C4-2B (cell line): ENCODE results near the gene TNFRSF21.

ENCODE experiments used
- H3K27ac ChIP-seq: fragments of 450-650 bp; 2 replicates; pipeline ENCODE4 v1.5.1; 2017
- ZFX ChIP-seq: fragments of 450-650 bp; IDR thresholded peaks from 2 replicates; pipeline ENCODE4 v1.6.1; 2017
- TF ChIP-seq, protein P1 (sequence below): fragments of 450-650 bp; conservative IDR thresholded peaks from 2 replicates; pipeline ENCODE4 v1.5.1; 2017; ENCODE audit warnings: mild to moderate bottlenecking

TNFRSF21 gene

DNA sequence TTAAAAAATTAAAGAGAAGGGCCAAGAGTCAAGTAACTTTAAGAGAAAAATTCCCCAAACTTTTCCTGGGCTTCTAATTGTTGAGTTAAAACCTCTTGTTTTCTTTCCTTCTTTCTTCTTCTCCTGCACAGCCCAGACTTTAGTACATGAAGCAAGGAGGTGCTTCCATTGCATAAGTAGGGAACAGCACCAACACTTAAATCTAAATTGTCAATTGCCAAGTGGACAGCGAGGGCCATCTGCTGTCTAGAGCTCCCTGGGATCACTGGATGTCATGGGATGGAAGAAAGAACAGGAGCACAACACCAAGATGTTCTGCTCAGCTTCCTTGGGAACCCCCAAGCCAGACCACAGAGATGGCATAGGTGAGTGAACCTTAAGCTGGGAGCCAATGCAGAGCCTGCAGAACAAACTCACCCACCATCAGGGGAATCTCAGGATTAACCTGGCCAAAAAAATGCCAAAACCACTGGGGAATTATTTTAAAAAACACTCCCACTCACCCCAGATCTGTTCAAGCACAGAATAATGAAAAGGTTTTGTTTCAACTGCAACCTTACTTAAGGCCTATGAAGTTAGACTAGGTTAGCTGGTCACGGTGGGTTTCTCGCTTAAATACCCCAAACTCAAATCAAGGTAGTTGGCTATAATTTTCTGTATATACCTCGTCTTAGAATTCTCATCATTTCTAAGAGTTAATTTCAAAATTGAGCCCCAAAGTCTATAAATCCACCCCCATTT, 67.8 kb downstream of the TNFRSF21 start:
- H3K27ac ChIP-seq = peak overlapping the region; percentile 26; the same call in 1 of the 2 replicates
- TF ChIP-seq, protein P1, sequence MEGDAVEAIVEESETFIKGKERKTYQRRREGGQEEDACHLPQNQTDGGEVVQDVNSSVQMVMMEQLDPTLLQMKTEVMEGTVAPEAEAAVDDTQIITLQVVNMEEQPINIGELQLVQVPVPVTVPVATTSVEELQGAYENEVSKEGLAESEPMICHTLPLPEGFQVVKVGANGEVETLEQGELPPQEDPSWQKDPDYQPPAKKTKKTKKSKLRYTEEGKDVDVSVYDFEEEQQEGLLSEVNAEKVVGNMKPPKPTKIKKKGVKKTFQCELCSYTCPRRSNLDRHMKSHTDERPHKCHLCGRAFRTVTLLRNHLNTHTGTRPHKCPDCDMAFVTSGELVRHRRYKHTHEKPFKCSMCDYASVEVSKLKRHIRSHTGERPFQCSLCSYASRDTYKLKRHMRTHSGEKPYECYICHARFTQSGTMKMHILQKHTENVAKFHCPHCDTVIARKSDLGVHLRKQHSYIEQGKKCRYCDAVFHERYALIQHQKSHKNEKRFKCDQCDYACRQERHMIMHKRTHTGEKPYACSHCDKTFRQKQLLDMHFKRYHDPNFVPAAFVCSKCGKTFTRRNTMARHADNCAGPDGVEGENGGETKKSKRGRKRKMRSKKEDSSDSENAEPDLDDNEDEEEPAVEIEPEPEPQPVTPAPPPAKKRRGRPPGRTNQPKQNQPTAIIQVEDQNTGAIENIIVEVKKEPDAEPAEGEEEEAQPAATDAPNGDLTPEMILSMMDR = no peak
- no peak for TF ChIP-seq ZFX

GRCh38 chr6:47240277-47240890, 69.3 kb downstream of the TNFRSF21 start:
- no peak for TF ChIP-seq ZFX
- TF ChIP-seq, protein P1 = no peak
- no peak overlapping the region for H3K27ac ChIP-seq

DNA sequence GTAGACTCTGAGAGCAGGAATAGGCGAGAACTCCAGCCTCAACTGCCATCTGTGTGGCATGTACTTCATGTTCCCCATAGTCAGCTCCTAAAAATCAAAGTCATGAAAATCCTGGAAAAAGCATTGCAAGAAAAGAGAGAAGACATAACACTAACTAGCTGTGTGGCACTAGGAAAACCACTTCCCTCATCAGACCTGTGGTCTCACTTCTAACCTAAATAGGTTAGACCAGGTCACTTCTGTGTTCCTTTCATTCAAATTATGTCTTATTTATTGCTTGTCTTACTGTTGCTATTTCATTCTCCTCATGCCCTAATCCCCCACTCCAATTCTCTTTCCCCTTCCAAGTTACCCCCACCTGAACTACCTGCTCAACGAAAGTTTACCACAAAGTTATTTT, 70.2 kb downstream of the TNFRSF21 start:
- H3K27ac ChIP-seq = no peak overlapping the region
- TF ChIP-seq ZFX = no peak
- TF ChIP-seq, protein P1 = no peak

DNA sequence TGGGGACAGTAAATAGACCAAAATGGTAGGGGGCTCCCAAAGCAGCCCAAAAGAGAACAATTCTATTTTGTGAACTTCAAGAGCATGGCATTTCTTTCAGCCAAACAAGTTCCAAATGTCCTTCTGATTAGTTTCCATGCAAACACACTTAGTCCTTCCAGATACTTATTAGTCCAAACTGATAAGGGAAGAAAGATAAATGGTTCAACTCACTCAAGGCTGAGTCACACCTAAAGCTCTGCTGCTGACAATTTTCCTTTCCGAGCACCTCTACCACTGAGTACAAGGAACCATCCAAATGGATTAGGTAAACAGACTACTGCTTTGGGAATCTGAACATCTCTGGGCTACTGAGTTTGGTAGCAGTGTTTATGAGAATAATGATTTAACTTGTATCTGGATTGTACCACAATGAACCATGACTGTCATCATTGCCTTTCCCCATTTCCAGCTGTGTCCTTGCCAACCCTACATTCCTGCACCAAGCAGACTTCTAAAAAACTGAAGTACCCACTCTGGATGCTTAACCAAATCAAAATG, 71.2 kb downstream of the TNFRSF21 start:
- no peak overlapping the region for H3K27ac ChIP-seq

DNA sequence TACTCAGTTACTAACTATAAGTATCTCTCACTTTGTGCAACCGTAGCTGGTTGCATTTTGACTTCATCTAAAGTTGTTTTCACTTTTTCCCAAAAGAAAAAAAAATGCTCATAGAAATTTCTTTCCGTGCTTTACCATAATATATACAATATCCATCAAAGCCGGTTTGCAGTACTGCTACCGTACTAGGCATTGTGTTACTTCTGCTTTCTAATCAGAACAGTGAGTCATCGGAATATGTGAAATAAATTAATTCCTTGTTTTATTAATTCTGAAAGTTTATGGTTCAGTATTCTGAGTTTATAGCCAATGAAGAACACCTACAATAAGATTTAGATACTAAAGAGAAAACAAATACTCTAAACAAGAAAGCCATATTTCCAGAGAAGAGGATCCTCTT, 72.5 kb downstream of the TNFRSF21 start:
- TF ChIP-seq ZFX = no peak
- TF ChIP-seq, protein P1 = no peak
- no peak overlapping the region for H3K27ac ChIP-seq

More for the DNA sequence above, 71.2 kb downstream of the TNFRSF21 start:
- no peak for TF ChIP-seq ZFX
- TF ChIP-seq, protein P1 = no peak

DNA sequence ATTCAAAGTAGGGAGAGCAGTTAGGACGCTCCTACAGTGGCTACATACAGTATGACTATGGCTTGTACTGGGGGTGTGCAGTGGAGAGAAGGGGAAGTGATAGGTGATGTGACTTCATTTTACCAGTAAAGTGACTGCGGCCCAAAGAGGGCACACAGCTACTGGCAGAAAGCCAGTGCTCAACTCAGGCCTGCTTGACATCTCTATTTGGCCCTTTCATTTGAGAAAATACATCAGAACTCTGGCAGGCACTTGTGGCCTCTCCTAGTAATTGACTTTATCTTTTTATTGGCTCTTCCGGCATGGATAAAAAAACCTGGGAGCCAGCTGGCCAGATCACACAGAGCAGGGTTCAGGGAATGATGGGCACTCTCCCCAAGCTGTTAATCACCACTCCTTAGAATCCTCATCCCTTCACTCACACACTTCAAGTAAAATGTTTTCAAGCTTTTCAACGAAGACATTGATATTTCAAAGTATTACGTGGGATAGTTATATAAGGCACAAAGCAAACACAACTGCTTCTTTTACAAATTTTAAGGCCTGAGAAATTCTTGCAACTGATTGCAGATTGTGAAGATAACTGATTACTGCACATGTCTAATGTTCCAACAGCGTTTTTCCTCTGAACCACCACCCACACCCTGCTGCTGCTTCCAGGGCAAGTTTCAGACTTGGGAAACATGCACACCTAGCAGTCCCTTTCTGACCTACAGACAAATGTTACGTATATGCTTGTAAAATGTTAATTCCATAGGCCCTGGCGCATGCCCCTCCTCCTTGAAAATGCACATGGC, 73.5 kb downstream of the TNFRSF21 start:
- peak overlapping the region; percentile 51; the same call in 1 of the 2 replicates for H3K27ac ChIP-seq

More for the DNA sequence above, 73.5 kb downstream of the TNFRSF21 start:
- TF ChIP-seq ZFX = no peak
- TF ChIP-seq, protein P1 = no peak
